Measurements from ENCODE around the gene CEP57. TPM values are rescaled to one million over a fixed set of nuclear protein-coding genes. Genes with fewer than 3 reads are reported as not detected.

CEP57 gene
- 36.3 and 38.3 TPM in 2 replicates for polyA plus RNA-seq (2013)

- Histone ChIP-seq H2BK5ac (ENCODE audit: low read depth, low read length, poor library complexity) (peak within 1 kb of the TSS; percentile 94), H2AFZ (ENCODE audit: insufficient read depth, low read length, poor library complexity) (peak within 1 kb of the TSS; percentile 92), H3K23ac (ENCODE audit: low read length) (no peak within 1 kb of the TSS), H2AK5ac (ENCODE audit: low read length) (peak within 1 kb of the TSS; percentile 51), H3K27me3 (ENCODE audit: insufficient read depth, low read length) (no peaks in the 10 kb centered on the region), H4K12ac (ENCODE audit: low read depth, low read length) (peak within 1 kb of the TSS; percentile 83), H3K9ac (ENCODE audit: low read length) (peak within 1 kb of the TSS; percentile 93), H2BK120ac (ENCODE audit: insufficient read depth, low read length, poor library complexity) (peak within 1 kb of the TSS; percentile 63), H3K14ac (ENCODE audit: low read length) (peak within 1 kb of the TSS; percentile 82), H3K18ac (ENCODE audit: low read length) (peak within 1 kb of the TSS; percentile 83), H3K36me3 (ENCODE audit: control insufficient read depth in 1 of 2, insufficient read depth in 2 of 2, low read length in 2 of 2) (peaks cover 3 to 4% of the 10 kb centered on the region in 2 experiments), H3K9me3 (ENCODE audit: insufficient read depth, low read depth, low read length) (no peaks in the 10 kb centered on the region), H3K27ac (ENCODE audit: low read depth, low read length) (peak within 1 kb of the TSS; percentile 97), H3K4ac (ENCODE audit: low read depth, low read length) (peak within 1 kb of the TSS; percentile 87), H3K79me1 (ENCODE audit: low read length) (peaks cover 19% of the 10 kb centered on the region), H4K8ac (ENCODE audit: low read depth, low read length) (peak within 1 kb of the TSS; percentile 89), H3K4me3 (ENCODE audit: low read depth, low read length) (peak within 1 kb of the TSS; percentile 95), H2BK12ac (ENCODE audit: low read length) (peak within 1 kb of the TSS; percentile 4), H4K91ac (ENCODE audit: low read depth, low read length) (peak within 1 kb of the TSS; percentile 81), H3K4me1 (ENCODE audit: control insufficient read depth in 1 of 2, insufficient read depth in 2 of 2, low read length in 2 of 2) (peaks cover 0 to 4% of the 10 kb centered on the region in 2 experiments), H3K79me2 (ENCODE audit: control insufficient read depth, insufficient read depth, low read length, poor library complexity) (peaks cover 17% of the 10 kb centered on the region), H3K4me2 (ENCODE audit: low read length) (peak within 1 kb of the TSS; percentile 86)
- WGBS (ENCODE audit: extremely low coverage, insufficient coverage, insufficient read length) = no CpG with 5 or more reads among the region's 55 CpGs
- DNase-seq = peak; percentile 94 to 99
Measured at GRCh38 chr11:95790123-95790932, at the start of gene CEP57. Gene CEP57, plus strand, starts transcription at chr11:95790498. Its CDS starts 201 bp downstream, at chr11:95790699.

DNA sequence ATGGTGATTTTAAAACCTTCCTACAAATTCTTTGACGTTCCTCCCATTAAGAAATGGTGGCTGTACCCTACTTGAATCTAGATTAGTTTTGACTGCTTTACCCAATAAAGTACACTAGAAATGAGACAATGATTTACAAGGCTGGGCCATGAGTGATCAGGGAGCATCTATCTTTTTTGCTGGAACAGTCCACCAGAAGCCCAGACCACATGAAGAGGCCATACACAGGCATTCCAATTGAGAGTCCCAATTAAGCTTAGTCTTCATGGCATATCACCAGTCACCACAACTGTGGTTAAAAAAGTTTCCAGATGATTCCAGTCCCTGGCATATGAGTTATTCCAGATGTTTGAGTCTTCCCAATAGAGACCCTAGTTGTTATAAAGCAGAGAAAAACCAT is 40.2 kb upstream of the CEP57 start:
- Histone ChIP-seq H2AK5ac (ENCODE audit: low read length) (no peak overlapping the region), H4K8ac (ENCODE audit: low read depth, low read length) (no peak overlapping the region), H3K4ac (ENCODE audit: low read depth, low read length) (no peak overlapping the region), H3K4me2 (ENCODE audit: low read length) (no peak overlapping the region), H2BK12ac (ENCODE audit: low read length) (no peak overlapping the region), H3K4me3 (ENCODE audit: low read depth, low read length) (no peak overlapping the region), H4K91ac (ENCODE audit: low read depth, low read length) (no peak overlapping the region), H3K9me3 (ENCODE audit: insufficient read depth, low read depth, low read length) (no peaks in the 10 kb centered on the region), H3K27ac (ENCODE audit: low read depth, low read length) (no peak overlapping the region), H4K12ac (ENCODE audit: low read depth, low read length) (no peak overlapping the region), H3K23ac (ENCODE audit: low read length) (no peak overlapping the region), H3K14ac (ENCODE audit: low read length) (no peak overlapping the region), H2BK5ac (ENCODE audit: low read depth, low read length, poor library complexity) (no peak overlapping the region), H3K79me2 (ENCODE audit: control insufficient read depth, insufficient read depth, low read length, poor library complexity) (no peaks in the 10 kb centered on the region), H2BK120ac (ENCODE audit: insufficient read depth, low read length, poor library complexity) (no peak overlapping the region), H3K9ac (ENCODE audit: low read length) (no peak overlapping the region), H3K79me1 (ENCODE audit: low read length) (no peaks in the 10 kb centered on the region), H3K18ac (ENCODE audit: low read length) (no peak overlapping the region), H3K36me3 (ENCODE audit: control insufficient read depth in 1 of 2, insufficient read depth in 2 of 2, low read length in 2 of 2) (no peaks in the 10 kb centered on the region), H3K27me3 (ENCODE audit: insufficient read depth, low read length) (no peaks in the 10 kb centered on the region), H3K4me1 (ENCODE audit: control insufficient read depth in 1 of 2, insufficient read depth in 2 of 2, low read length in 2 of 2) (no peaks in the 10 kb centered on the region), H2AFZ (ENCODE audit: insufficient read depth, low read length, poor library complexity) (no peak overlapping the region)
- no CpG with 5 or more reads among the region's 1 CpG for WGBS (ENCODE audit: extremely low coverage, insufficient coverage, insufficient read length)
- no peak for DNase-seq

DNA sequence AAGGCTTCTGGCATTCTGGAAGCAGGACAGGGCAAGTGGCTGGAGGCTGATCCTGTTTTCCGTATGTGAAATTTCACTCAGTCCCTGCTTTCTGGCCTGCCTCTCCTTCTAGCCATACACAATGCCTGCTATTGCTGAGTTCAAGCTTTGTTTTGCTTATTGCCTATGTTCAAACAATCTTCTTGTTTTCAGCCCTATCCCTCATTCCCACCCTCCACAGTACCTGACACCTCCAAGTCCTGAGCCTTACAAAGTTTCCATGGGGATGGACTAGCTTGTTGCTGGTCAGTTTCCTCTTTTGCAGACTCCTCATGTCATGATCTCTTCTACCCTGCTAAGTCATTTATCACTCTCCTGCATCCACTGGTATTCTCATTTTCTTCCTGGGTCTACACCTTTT is 38.8 kb upstream of the CEP57 start:
- Histone ChIP-seq H3K27ac (ENCODE audit: low read depth, low read length) (no peak overlapping the region), H2AFZ (ENCODE audit: insufficient read depth, low read length, poor library complexity) (no peak overlapping the region), H3K79me2 (ENCODE audit: control insufficient read depth, insufficient read depth, low read length, poor library complexity) (no peaks in the 10 kb centered on the region), H3K9ac (ENCODE audit: low read length) (no peak overlapping the region), H3K18ac (ENCODE audit: low read length) (no peak overlapping the region), H3K9me3 (ENCODE audit: insufficient read depth, low read depth, low read length) (no peaks in the 10 kb centered on the region), H2BK120ac (ENCODE audit: insufficient read depth, low read length, poor library complexity) (no peak overlapping the region), H3K4me1 (ENCODE audit: control insufficient read depth in 1 of 2, insufficient read depth in 2 of 2, low read length in 2 of 2) (no peaks in the 10 kb centered on the region), H4K91ac (ENCODE audit: low read depth, low read length) (no peak overlapping the region), H3K4me2 (ENCODE audit: low read length) (no peak overlapping the region), H3K79me1 (ENCODE audit: low read length) (no peaks in the 10 kb centered on the region), H3K4ac (ENCODE audit: low read depth, low read length) (no peak overlapping the region), H2BK5ac (ENCODE audit: low read depth, low read length, poor library complexity) (no peak overlapping the region), H2AK5ac (ENCODE audit: low read length) (no peak overlapping the region), H3K4me3 (ENCODE audit: low read depth, low read length) (no peak overlapping the region), H3K27me3 (ENCODE audit: insufficient read depth, low read length) (no peaks in the 10 kb centered on the region), H3K14ac (ENCODE audit: low read length) (no peak overlapping the region), H4K12ac (ENCODE audit: low read depth, low read length) (no peak overlapping the region), H3K23ac (ENCODE audit: low read length) (no peak overlapping the region), H4K8ac (ENCODE audit: low read depth, low read length) (no peak overlapping the region), H2BK12ac (ENCODE audit: low read length) (no peak overlapping the region), H3K36me3 (ENCODE audit: control insufficient read depth in 1 of 2, insufficient read depth in 2 of 2, low read length in 2 of 2) (no peaks in the 10 kb centered on the region)
- no peak for DNase-seq
- no CpG with 5 or more reads among the region's 1 CpG for WGBS (ENCODE audit: extremely low coverage, insufficient coverage, insufficient read length)

DNA sequence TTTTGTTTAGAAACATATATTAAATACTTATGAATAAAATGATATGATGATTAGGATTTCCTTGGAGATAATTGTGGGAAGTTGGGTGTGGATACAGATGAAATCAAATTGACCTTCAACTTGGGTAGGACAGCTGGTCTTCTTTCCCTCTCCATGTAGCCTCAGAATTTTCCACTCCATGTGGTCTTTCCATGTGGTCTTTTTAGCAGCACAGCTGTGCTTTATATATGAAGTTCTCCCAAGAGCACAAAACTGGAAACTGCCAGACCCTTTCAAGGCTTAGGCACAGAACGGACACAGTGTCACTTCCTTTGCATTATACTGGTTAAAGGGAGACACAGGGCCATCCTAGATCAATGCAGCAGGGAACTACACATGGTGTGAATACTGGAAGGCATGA is 29.4 kb upstream of the CEP57 start:
- WGBS (ENCODE audit: extremely low coverage, insufficient coverage, insufficient read length) = no CpG with 5 or more reads among the region's 1 CpG
- no peak overlapping the region for H4K8ac ChIP-seq (ENCODE audit: low read depth, low read length)
- H3K9me3 ChIP-seq (ENCODE audit: insufficient read depth, low read depth, low read length) = peaks cover 2% of the 10 kb centered on the region
- H4K12ac ChIP-seq (ENCODE audit: low read depth, low read length) = no peak overlapping the region
- no peak overlapping the region for H2BK12ac ChIP-seq (ENCODE audit: low read length)
- no peak for DNase-seq
- H2AK5ac ChIP-seq (ENCODE audit: low read length) = no peak overlapping the region
- no peak overlapping the region for H2BK120ac ChIP-seq (ENCODE audit: insufficient read depth, low read length, poor library complexity)
- no peak overlapping the region for H3K27ac ChIP-seq (ENCODE audit: low read depth, low read length)
- no peak overlapping the region for H3K4me3 ChIP-seq (ENCODE audit: low read depth, low read length)
- no peak overlapping the region for H2BK5ac ChIP-seq (ENCODE audit: low read depth, low read length, poor library complexity)
- no peaks in the 10 kb centered on the region for H3K4me1 ChIP-seq (ENCODE audit: control insufficient read depth in 1 of 2, insufficient read depth in 2 of 2, low read length in 2 of 2)
- no peak overlapping the region for H3K14ac ChIP-seq (ENCODE audit: low read length)
- H3K18ac ChIP-seq (ENCODE audit: low read length) = no peak overlapping the region
- H3K36me3 ChIP-seq (ENCODE audit: control insufficient read depth in 1 of 2, insufficient read depth in 2 of 2, low read length in 2 of 2) = no peaks in the 10 kb centered on the region
- no peak overlapping the region for H4K91ac ChIP-seq (ENCODE audit: low read depth, low read length)
- no peak overlapping the region for H2AFZ ChIP-seq (ENCODE audit: insufficient read depth, low read length, poor library complexity)
- no peak overlapping the region for H3K9ac ChIP-seq (ENCODE audit: low read length)
- H3K27me3 ChIP-seq (ENCODE audit: insufficient read depth, low read length) = no peaks in the 10 kb centered on the region
- no peak overlapping the region for H3K4me2 ChIP-seq (ENCODE audit: low read length)
- H3K23ac ChIP-seq (ENCODE audit: low read length) = no peak overlapping the region
- no peak overlapping the region for H3K4ac ChIP-seq (ENCODE audit: low read depth, low read length)
- H3K79me1 ChIP-seq (ENCODE audit: low read length) = no peaks in the 10 kb centered on the region
- H3K79me2 ChIP-seq (ENCODE audit: control insufficient read depth, insufficient read depth, low read length, poor library complexity) = no peaks in the 10 kb centered on the region
